K562 (cell line): Measurements from ENCODE around the gene PDE11A. TPM values are rescaled to one million over a fixed set of nuclear protein-coding genes. Genes with fewer than 3 reads are reported as not detected.

Experiments
- ADNP ChIP-seq: fragments of 200-800 bp; sonication (Bioruptor generic); IDR thresholded peaks from 2 replicates; pipeline ENCODE4 v1.6.1; 2016; ENCODE audit warnings: missing genetic modification characterization, missing compliant biosample characterization
- ARNT ChIP-seq, 2 experiments: fragments of 450-650 bp; IDR thresholded peaks; 2 replicates each; pipeline ENCODE4 v1.6.1; 2016; ENCODE audit warnings: mild to moderate bottlenecking in 1 of 2
- C11orf30 ChIP-seq: fragments of 450-650 bp; IDR thresholded peaks from 2 replicates; pipeline ENCODE4 v1.6.1; 2016; ENCODE audit warnings: low read depth, mild to moderate bottlenecking
- CAMTA2 ChIP-seq: fragments of 250-450 bp; sonication (Bioruptor Pico); conservative IDR thresholded peaks from 2 replicates; pipeline ENCODE4 v1.5.1; 2022
- CBFA2T2 ChIP-seq: fragments of 450-650 bp; conservative IDR thresholded peaks from 2 replicates; pipeline ENCODE4 v1.6.1; 2017; ENCODE audit warnings: mild to moderate bottlenecking
- CXXC5 ChIP-seq: fragments of 250-450 bp; sonication (Bioruptor Pico); IDR thresholded peaks from 2 replicates; pipeline ENCODE4 v1.8.0; 2022; ENCODE audit warnings: inconsistent platforms, mild to moderate bottlenecking, moderate library complexity
- ILK ChIP-seq: fragments of 450-650 bp; IDR thresholded peaks from 2 replicates; pipeline ENCODE4 v1.6.1; 2016; ENCODE audit warnings: missing genetic modification characterization, low read depth, mild to moderate bottlenecking, missing compliant biosample characterization, moderate library complexity, borderline replicate concordance
- NFRKB ChIP-seq: fragments of 450-650 bp; IDR thresholded peaks from 2 replicates; pipeline ENCODE4 v1.6.1; 2016; ENCODE audit warnings: low read depth
- NKRF ChIP-seq: fragments of 450-650 bp; IDR thresholded peaks from 2 replicates; pipeline ENCODE4 v1.6.1; 2016; ENCODE audit warnings: borderline replicate concordance
- PHF21A ChIP-seq: fragments of 450-650 bp; IDR thresholded peaks from 2 replicates; pipeline ENCODE4 v1.6.1; 2017; ENCODE audit warnings: low read depth, borderline replicate concordance
- PML ChIP-seq: IDR thresholded peaks from 2 replicates; pipeline ENCODE4 v1.6.1; 2012; ENCODE audit warnings: low read length, inconsistent platforms
- RBM15 ChIP-seq: fragments of 200-400 bp; formaldehyde crosslinking; IDR thresholded peaks from 2 replicates; pipeline ENCODE4 v1.6.1; 2018; ENCODE audit warnings: mild to moderate bottlenecking, low read length, moderate library complexity; ENCODE audit not compliant: insufficient read depth
- SETDB1 ChIP-seq: IDR thresholded peaks from one replicate; pipeline ENCODE4 v1.6.1; 2012; ENCODE audit warnings: low read length, control low read depth, inconsistent platforms
- SMARCB1 ChIP-seq: IDR thresholded peaks from 2 replicates; pipeline ENCODE4 v1.6.1; 2011; ENCODE audit warnings: improper control_type of control experiment, low read depth; ENCODE audit not compliant: insufficient read length
- XRCC3 ChIP-seq: fragments of 450-650 bp; IDR thresholded peaks from 2 replicates; pipeline ENCODE4 v1.6.1; 2017; ENCODE audit warnings: mild to moderate bottlenecking, moderate library complexity
- ZFPM2 ChIP-seq: fragments of 250-450 bp; sonication (Bioruptor Pico); IDR thresholded peaks from 2 replicates; pipeline ENCODE4 v1.5.1; 2022; ENCODE audit warnings: mild to moderate bottlenecking
- ZNF134 ChIP-seq: fragments of 250-450 bp; sonication (Bioruptor Pico); conservative IDR thresholded peaks from 2 replicates; pipeline ENCODE4 v1.4.0; 2020
- ZSCAN29 ChIP-seq: fragments of 450-650 bp; IDR thresholded peaks from 2 replicates; pipeline ENCODE4 v1.6.1; 2017
- polyA plus RNA-seq, 8 experiments: library from polyadenylated mRNA; depleted of rRNA in 4 of 8; stranded (reverse) in 5 of 8; unstranded in 3 of 8; fragments of >200 nt; fragmentation: Nextera tagmentation in 2 of 8; fragmentation: Illumina TruSeq in 1 of 8; extraction: Ambion mirVana in 2 of 8; extraction: Trizol in 1 of 8; gene quantifications; 2 replicates each; pipeline versions ENCODE4 v1.2.1 to v1.2.3, GENCODE V29; 2011 to 2014; ENCODE audit warnings: inconsistent platforms in 1 of 8, missing spikeins in 1 of 8
- total RNA-seq, 7 experiments: library from RNA; depleted of rRNA in 6 of 7; stranded (reverse); fragments of >200 nt in 6 of 7; fragmentation: Illumina TruSeq in 2 of 7; extraction: Trizol in 2 of 7; gene quantifications; 2 replicates each; pipeline versions ENCODE4 v1.2.1 to v1.2.3, GENCODE V29; 2011 to 2021; ENCODE audit warnings: low replicate concordance in 1 of 7
- TF ChIP-seq, protein P1 (sequence below), 2 experiments: fragments of 450-650 bp in 1 of 2; sonication (generic) in 1 of 2; formaldehyde crosslinking; conservative IDR thresholded peaks; 2 replicates each; pipeline versions ENCODE4 v1.4.0 to v1.8.1; 2020 to 2022; ENCODE audit warnings: mild to moderate bottlenecking in 1 of 2, missing genetic modification reagents in 1 of 2
- TF ChIP-seq, protein P2 (sequence below), 2 experiments: fragments of 250-450 bp in 1 of 2; fragments of 450-650 bp in 1 of 2; sonication (Bioruptor Pico) in 1 of 2; IDR thresholded peaks; 2 replicates each; pipeline versions ENCODE4 v1.6.1 to v1.8.0; 2016 to 2021; ENCODE audit warnings: mild to moderate bottlenecking in 2 of 2, moderate library complexity in 2 of 2, missing compliant biosample characterization in 1 of 2, missing genetic modification characterization in 1 of 2
- TF ChIP-seq, protein P3 (sequence below): fragments of 250-450 bp; sonication (Bioruptor Pico); IDR thresholded peaks from 2 replicates; pipeline ENCODE4 v1.4.0; 2020

Gene PDE11A
- total and polyA plus RNA-seq, 9 of the 15 experiments (the other 6 are each of a cell fraction or from before 2014, with no cell fraction given): 3.2 to 22.1 (median 5.7) TPM

GRCh38 chr2:177693658-177694339 lies 378.8 kb downstream of the PDE11A start (continued):
- TF ChIP-seq C11orf30 (peak; percentile 91), ZSCAN29 (no peak), ADNP (no peak; the same call in 1 of the 2 replicates), ZFPM2 (CRISPR knock-in tag) (no peak), ILK (tag) (no peak), SMARCB1 (no peak), RBM15 (no peak), CXXC5 (peak; percentile 62), PHF21A (no peak), CAMTA2 (no peak), CBFA2T2 (peak; percentile 89), SETDB1 (no peak), XRCC3 (no peak), ARNT (IDR thresholded peaks at IDR 0.05) (peak in 1 of 2 experiments; percentile 93; a peak in 1 of 4 replicates), PML (peak; percentile 95), ZNF134 (CRISPR knock-in tag) (no peak), NFRKB (0 out of 2 replicates have a peak, but pooled peaks have one; percentile 10), NKRF (no peak)
- TF ChIP-seq, protein P1, sequence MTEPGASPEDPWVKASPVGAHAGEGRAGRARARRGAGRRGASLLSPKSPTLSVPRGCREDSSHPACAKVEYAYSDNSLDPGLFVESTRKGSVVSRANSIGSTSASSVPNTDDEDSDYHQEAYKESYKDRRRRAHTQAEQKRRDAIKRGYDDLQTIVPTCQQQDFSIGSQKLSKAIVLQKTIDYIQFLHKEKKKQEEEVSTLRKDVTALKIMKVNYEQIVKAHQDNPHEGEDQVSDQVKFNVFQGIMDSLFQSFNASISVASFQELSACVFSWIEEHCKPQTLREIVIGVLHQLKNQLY (CRISPR knock-in tag; conservative IDR thresholded peaks at IDR 0.05): no peak
- TF ChIP-seq, protein P2, sequence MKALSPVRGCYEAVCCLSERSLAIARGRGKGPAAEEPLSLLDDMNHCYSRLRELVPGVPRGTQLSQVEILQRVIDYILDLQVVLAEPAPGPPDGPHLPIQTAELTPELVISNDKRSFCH (CRISPR knock-in tag; IDR thresholded peaks at IDR 0.05): no peak
- TF ChIP-seq, protein P2 (tag; IDR thresholded peaks at IDR 0.05): no peak
- TF ChIP-seq, protein P3, sequence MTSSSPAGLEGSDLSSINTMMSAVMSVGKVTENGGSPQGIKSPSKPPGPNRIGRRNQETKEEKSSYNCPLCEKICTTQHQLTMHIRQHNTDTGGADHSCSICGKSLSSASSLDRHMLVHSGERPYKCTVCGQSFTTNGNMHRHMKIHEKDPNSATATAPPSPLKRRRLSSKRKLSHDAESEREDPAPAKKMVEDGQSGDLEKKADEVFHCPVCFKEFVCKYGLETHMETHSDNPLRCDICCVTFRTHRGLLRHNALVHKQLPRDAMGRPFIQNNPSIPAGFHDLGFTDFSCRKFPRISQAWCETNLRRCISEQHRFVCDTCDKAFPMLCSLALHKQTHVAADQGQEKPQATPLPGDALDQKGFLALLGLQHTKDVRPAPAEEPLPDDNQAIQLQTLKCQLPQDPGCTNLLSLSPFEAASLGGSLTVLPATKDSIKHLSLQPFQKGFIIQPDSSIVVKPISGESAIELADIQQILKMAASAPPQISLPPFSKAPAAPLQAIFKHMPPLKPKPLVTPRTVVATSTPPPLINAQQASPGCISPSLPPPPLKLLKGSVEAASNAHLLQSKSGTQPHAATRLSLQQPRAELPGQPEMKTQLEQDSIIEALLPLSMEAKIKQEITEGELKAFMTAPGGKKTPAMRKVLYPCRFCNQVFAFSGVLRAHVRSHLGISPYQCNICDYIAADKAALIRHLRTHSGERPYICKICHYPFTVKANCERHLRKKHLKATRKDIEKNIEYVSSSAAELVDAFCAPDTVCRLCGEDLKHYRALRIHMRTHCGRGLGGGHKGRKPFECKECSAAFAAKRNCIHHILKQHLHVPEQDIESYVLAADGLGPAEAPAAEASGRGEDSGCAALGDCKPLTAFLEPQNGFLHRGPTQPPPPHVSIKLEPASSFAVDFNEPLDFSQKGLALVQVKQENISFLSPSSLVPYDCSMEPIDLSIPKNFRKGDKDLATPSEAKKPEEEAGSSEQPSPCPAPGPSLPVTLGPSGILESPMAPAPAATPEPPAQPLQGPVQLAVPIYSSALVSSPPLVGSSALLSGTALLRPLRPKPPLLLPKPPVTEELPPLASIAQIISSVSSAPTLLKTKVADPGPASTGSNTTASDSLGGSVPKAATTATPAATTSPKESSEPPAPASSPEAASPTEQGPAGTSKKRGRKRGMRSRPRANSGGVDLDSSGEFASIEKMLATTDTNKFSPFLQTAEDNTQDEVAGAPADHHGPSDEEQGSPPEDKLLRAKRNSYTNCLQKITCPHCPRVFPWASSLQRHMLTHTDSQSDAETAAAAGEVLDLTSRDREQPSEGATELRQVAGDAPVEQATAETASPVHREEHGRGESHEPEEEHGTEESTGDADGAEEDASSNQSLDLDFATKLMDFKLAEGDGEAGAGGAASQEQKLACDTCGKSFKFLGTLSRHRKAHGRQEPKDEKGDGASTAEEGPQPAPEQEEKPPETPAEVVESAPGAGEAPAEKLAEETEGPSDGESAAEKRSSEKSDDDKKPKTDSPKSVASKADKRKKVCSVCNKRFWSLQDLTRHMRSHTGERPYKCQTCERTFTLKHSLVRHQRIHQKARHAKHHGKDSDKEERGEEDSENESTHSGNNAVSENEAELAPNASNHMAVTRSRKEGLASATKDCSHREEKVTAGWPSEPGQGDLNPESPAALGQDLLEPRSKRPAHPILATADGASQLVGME (CRISPR knock-in tag): no peak
